Fibroblast of lung (primary cell): ENCODE measurements around the gene TYRP1. TPM values are rescaled to one million over a fixed set of nuclear protein-coding genes. Genes with fewer than 3 reads are reported as not detected.

Experiments
- DNase-seq, 2 donors: peaks; one replicate each; pipeline versions ENCODE4 v3.0.0 to v3.0.0-alpha.2; 2010; ENCODE audit warnings: low read depth in 2 of 2
- H2AFZ ChIP-seq: 2 replicates; pipeline ENCODE4 v1.5.1; 2012; ENCODE audit warnings: low read length, control low read depth, inconsistent platforms
- H3K27ac ChIP-seq: 2 replicates; pipeline ENCODE4 v1.5.1; 2011; ENCODE audit warnings: low read length, control low read depth; ENCODE audit not compliant: insufficient read depth
- H3K27me3 ChIP-seq: 2 replicates; pipeline ENCODE4 v1.5.1; 2011; ENCODE audit warnings: mild to moderate bottlenecking, low read length; ENCODE audit not compliant: control insufficient read depth, insufficient read depth
- H3K36me3 ChIP-seq: 2 replicates; pipeline ENCODE4 v1.5.1; 2011; ENCODE audit warnings: low read length; ENCODE audit not compliant: control insufficient read depth, insufficient read depth
- H3K4me1 ChIP-seq: 2 replicates; pipeline ENCODE4 v1.5.1; 2011; ENCODE audit warnings: low read length; ENCODE audit not compliant: control insufficient read depth, insufficient read depth; ENCODE audit errors: extremely low read depth
- H3K4me2 ChIP-seq: 2 replicates; pipeline ENCODE4 v1.5.1; 2011; ENCODE audit warnings: low read length, control low read depth; ENCODE audit not compliant: insufficient read depth; ENCODE audit errors: extremely low read depth
- H3K4me3 ChIP-seq, 4 experiments: fragments of 200-600 bp in 1 of 4; sonication (generic) in 1 of 4; replicated peaks in 1 of 4; 2 replicates each; pipeline ENCODE4 v1.5.1; 2011 to 2016; ENCODE audit warnings: low read length in 4 of 4, low read depth in 3 of 4, mild to moderate bottlenecking in 3 of 4, control low read depth in 2 of 4, inconsistent platforms in 1 of 4, mixed read lengths in 1 of 4; ENCODE audit not compliant: insufficient read depth in 1 of 4; ENCODE audit errors: control extremely low read depth in 1 of 4
- H3K79me2 ChIP-seq: 2 replicates; pipeline ENCODE4 v1.5.1; 2012; ENCODE audit warnings: mild to moderate bottlenecking, low read length, inconsistent platforms; ENCODE audit not compliant: control insufficient read depth, insufficient read depth
- H3K9ac ChIP-seq: 2 replicates; pipeline ENCODE4 v1.5.1; 2011; ENCODE audit warnings: mild to moderate bottlenecking, low read length, control low read depth; ENCODE audit not compliant: insufficient read depth
- H3K9me3 ChIP-seq: 2 replicates; pipeline ENCODE4 v1.5.1; 2012; ENCODE audit warnings: low read depth, low read length; ENCODE audit not compliant: control insufficient read depth, insufficient read depth
- H4K20me1 ChIP-seq: 2 replicates; pipeline ENCODE4 v1.5.1; 2011; ENCODE audit warnings: low read length; ENCODE audit not compliant: control insufficient read depth, insufficient read depth; ENCODE audit errors: extremely low read depth
- CTCF ChIP-seq, 2 donors: IDR thresholded peaks in 1 of 2; conservative IDR thresholded peaks in 1 of 2; 1 replicate in 1 of 2; 2 replicates in 1 of 2; pipeline ENCODE4 v1.5.1; 2011 to 2012; ENCODE audit warnings: low read length in 2 of 2, control low read depth in 1 of 2, inconsistent platforms in 1 of 2, low read depth in 1 of 2, mild to moderate bottlenecking in 1 of 2
- EZH2 ChIP-seq: IDR thresholded peaks from 2 replicates; pipeline ENCODE4 v1.5.1; 2012; ENCODE audit warnings: low read length, control low read depth, mild to moderate bottlenecking; ENCODE audit errors: missing control alignments
- polyA plus RNA-seq, 2 donors: library from polyadenylated mRNA; depleted of rRNA in 1 of 2; stranded (reverse) in 1 of 2; unstranded in 1 of 2; fragments of >200 nt; gene quantifications; 2 replicates each; pipeline ENCODE4 v1.2.1, GENCODE V29; 2011 to 2012; ENCODE audit warnings: missing spikeins in 1 of 2
- total RNA-seq: library from RNA; depleted of rRNA; stranded (reverse); fragments of >200 nt; gene quantifications from 2 replicates; pipeline ENCODE4 v1.2.1, GENCODE V29; 2014

TYRP1 gene
- total and polyA plus RNA-seq, 2 donors (not counting 1 experiment from before 2014, with no cell fraction given) = 0.11 to 0.17 TPM

DNA sequence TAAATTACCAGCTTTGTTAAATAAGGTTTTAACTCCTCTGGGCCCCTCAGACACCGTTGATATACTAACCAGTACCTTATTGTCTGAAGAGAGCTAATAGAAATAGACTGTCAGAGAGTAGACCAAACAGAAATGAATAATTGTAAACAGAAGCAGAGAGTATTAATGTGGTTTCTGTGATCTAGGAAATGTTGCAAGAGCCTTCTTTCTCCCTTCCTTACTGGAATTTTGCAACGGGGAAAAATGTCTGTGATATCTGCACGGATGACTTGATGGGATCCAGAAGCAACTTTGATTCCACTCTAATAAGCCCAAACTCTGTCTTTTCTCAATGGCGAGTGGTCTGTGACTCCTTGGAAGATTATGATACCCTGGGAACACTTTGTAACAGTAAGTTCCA lies 5.1 kb downstream of the TYRP1 start:
- H3K9me3 ChIP-seq = no peaks in the 10 kb centered on the region

GRCh38 chr9:12698986-12699385 lies 5.8 kb downstream of the TYRP1 start:
- no peak overlapping the region for H2AFZ ChIP-seq
- H3K79me2 ChIP-seq = no peaks in the 10 kb centered on the region
- no peaks in the 10 kb centered on the region for H3K4me1 ChIP-seq
- no peak overlapping the region for H3K9ac ChIP-seq
- no peak overlapping the region for H3K4me2 ChIP-seq
- DNase-seq = no peak
- no peaks in the 10 kb centered on the region for H3K36me3 ChIP-seq
- TF ChIP-seq CTCF (conservative IDR thresholded peaks at IDR 0.05 in 1 of 2, IDR thresholded peaks at IDR 0.05 in 1 of 2; ENCODE audit: low read depth in 1 of 2, low read length in 2 of 2) (peak; percentile 18 to 24), EZH2 (no peak)
- H3K27me3 ChIP-seq = no peaks in the 10 kb centered on the region
- no peaks in the 10 kb centered on the region for H3K9me3 ChIP-seq
- no peaks in the 10 kb centered on the region for H4K20me1 ChIP-seq
- H3K4me3 ChIP-seq = no peak overlapping the region
- H3K27ac ChIP-seq = no peak overlapping the region

More for the DNA sequence above, 5.1 kb downstream of the TYRP1 start:
- no peak for TF ChIP-seq EZH2
- TF ChIP-seq CTCF (conservative IDR thresholded peaks at IDR 0.05 in 1 of 2, IDR thresholded peaks at IDR 0.05 in 1 of 2; ENCODE audit: low read depth in 1 of 2, low read length in 2 of 2) = no peak
- no peak overlapping the region for H3K4me2 ChIP-seq
- peak; percentile 85 for DNase-seq
- H3K4me1 ChIP-seq = no peaks in the 10 kb centered on the region
- no peaks in the 10 kb centered on the region for H3K79me2 ChIP-seq
- no peaks in the 10 kb centered on the region for H4K20me1 ChIP-seq
- H3K4me3 ChIP-seq = no peak overlapping the region
- H3K9ac ChIP-seq = no peak overlapping the region
- H3K36me3 ChIP-seq = no peaks in the 10 kb centered on the region
- H3K27me3 ChIP-seq = no peaks in the 10 kb centered on the region
- H2AFZ ChIP-seq = no peak overlapping the region
- no peak overlapping the region for H3K27ac ChIP-seq

DNA sequence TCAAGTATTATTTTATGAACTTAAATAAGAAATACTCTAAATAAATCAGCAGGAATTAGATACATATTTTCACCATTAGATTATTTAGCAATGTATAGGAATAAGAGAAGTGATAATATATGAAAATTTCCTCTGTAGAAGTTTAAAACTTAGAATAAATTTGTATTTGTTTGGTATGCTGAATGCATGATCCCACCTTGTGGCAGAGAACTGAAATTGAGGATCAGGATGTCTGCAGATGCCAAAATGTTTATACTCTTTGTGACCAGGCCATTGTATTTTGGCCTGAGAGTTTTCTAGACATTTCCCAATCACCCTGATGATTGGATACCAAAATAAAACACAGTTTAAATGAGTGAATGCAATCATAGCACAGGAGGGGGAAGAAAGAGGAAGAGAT lies 6.3 kb downstream of the TYRP1 start:
- Histone ChIP-seq H3K4me3 (no peak overlapping the region), H3K4me1 (no peaks in the 10 kb centered on the region)
- TF ChIP-seq EZH2 = no peak
- peak; percentile 21 to 52 for TF ChIP-seq CTCF (conservative IDR thresholded peaks at IDR 0.05 in 1 of 2, IDR thresholded peaks at IDR 0.05 in 1 of 2; ENCODE audit: low read depth in 1 of 2, low read length in 2 of 2)

More for the DNA sequence above, 6.3 kb downstream of the TYRP1 start:
- no peak overlapping the region for H3K9ac ChIP-seq
- H3K36me3 ChIP-seq = no peaks in the 10 kb centered on the region
- H3K27ac ChIP-seq = no peak overlapping the region
- H3K79me2 ChIP-seq = no peaks in the 10 kb centered on the region
- no peak overlapping the region for H3K4me2 ChIP-seq
- H2AFZ ChIP-seq = no peak overlapping the region
- H3K9me3 ChIP-seq = no peaks in the 10 kb centered on the region
- peak; percentile 29 to 39 for DNase-seq
- H3K27me3 ChIP-seq = no peaks in the 10 kb centered on the region
- no peaks in the 10 kb centered on the region for H4K20me1 ChIP-seq
